Transverse colon (tissue), 4 donors: Measurements from ENCODE around the gene FAM72C.
"Not testable (repeated sequence)": the region's sequence is repeated elsewhere in the genome, so short reads cannot be mapped to it uniquely, and the experiment has no call there.

Source experiments
- POLR2AphosphoS5 ChIP-seq, 3 donors: sonication (generic); formaldehyde crosslinking; IDR thresholded peaks; one replicate each; pipeline ENCODE4 v1.6.1; 2016; ENCODE audit warnings: antibody characterized with exemption in 3 of 3
- TF ChIP-seq, protein P1 (sequence below), 5 experiments: fragments of 200-600 bp in 3 of 5; fragments of 450-650 bp in 2 of 5; sonication (generic) in 3 of 5; IDR thresholded peaks; 1 replicate in 2 of 5; 2 replicates in 3 of 5; pipeline ENCODE4 v1.5.1; 2016 to 2017; ENCODE audit warnings: antibody characterized with exemption in 5 of 5, inconsistent platforms in 3 of 5, mild to moderate bottlenecking in 2 of 5, moderate library complexity in 1 of 5

- TF ChIP-seq, protein P1, sequence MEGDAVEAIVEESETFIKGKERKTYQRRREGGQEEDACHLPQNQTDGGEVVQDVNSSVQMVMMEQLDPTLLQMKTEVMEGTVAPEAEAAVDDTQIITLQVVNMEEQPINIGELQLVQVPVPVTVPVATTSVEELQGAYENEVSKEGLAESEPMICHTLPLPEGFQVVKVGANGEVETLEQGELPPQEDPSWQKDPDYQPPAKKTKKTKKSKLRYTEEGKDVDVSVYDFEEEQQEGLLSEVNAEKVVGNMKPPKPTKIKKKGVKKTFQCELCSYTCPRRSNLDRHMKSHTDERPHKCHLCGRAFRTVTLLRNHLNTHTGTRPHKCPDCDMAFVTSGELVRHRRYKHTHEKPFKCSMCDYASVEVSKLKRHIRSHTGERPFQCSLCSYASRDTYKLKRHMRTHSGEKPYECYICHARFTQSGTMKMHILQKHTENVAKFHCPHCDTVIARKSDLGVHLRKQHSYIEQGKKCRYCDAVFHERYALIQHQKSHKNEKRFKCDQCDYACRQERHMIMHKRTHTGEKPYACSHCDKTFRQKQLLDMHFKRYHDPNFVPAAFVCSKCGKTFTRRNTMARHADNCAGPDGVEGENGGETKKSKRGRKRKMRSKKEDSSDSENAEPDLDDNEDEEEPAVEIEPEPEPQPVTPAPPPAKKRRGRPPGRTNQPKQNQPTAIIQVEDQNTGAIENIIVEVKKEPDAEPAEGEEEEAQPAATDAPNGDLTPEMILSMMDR (IDR thresholded peaks at IDR 0.05) = not testable (repeated sequence)
- not testable (repeated sequence) for TF ChIP-seq POLR2AphosphoS5 (IDR thresholded peaks at IDR 0.05)
Observed at GRCh38 chr1:144020001-144020738, 48.4 kb upstream of the FAM72C start.
